K562 (cell line): ENCODE measurements around the gene MMGT1. TPM values are rescaled to one million over a fixed set of nuclear protein-coding genes. Genes with fewer than 3 reads are reported as not detected.
A peak's percentile ranks its signal among the peaks of the same experiment; 100 is the strongest.

Source experiments
- ATAC-seq: fragments of 200-7000 bp; cut with Tn5 transposase; 3 replicates; pipeline ENCODE4 v1.9.1; 2020; ENCODE audit warnings: moderate library complexity
- BruUV-seq: library from RNA; stranded (reverse); fragments of 400-500 nt; replicated peaks from 2 replicates; lab custom pipeline; 2021; lab: Mats Ljungman, UMichigan
- CTCF ChIA-PET: fragments of 300-600 bp; formaldehyde crosslinking; extraction: SDS; loops from one replicate; lab custom pipeline; 2021; ENCODE audit warnings: low intra/inter-chr PET ratio; lab: Yijun Ruan, JAX
- POLR2A ChIA-PET: fragments of 300-600, 350-650 bp; sonication (Branson Sonifier 250); formaldehyde crosslinking; extraction: SDS; loops from one replicate; lab custom pipeline; 2021; ENCODE audit warnings: antibody characterized with exemption, inconsistent platforms; lab: Yijun Ruan, JAX
- DNase-seq, 4 experiments: peaks; one replicate each; pipeline versions ENCODE4 v3.0.0 to v3.0.0-alpha.2; 2011 to 2018; ENCODE audit warnings: low spot score in 3 of 4, mixed read lengths in 3 of 4; ENCODE audit errors: extremely low read depth in 1 of 4
- FAIRE-seq: peaks from 2 replicates; lab custom pipeline; 2011; peaks lifted over from hg19 to GRCh38; lab: Jason Lieb, UNC
- H2AFZ ChIP-seq: 2 replicates; pipeline ENCODE4 v1.6.0; 2011; ENCODE audit warnings: low read depth, low read length, control low read depth, inconsistent platforms
- H3K27ac ChIP-seq: fragments of 200-600 bp; 3 replicates; pipeline ENCODE4 v1.8.0; 2011; ENCODE audit warnings: low read depth, mild to moderate bottlenecking, control low read depth, inconsistent platforms, low read length, moderate library complexity, mixed read lengths; ENCODE audit errors: extremely low read depth
- H3K27me3 ChIP-seq, 2 experiments: fragments of 300-600 bp in 1 of 2; 2 replicates in 1 of 2; 3 replicates in 1 of 2; pipeline versions ENCODE4 v1.6.0 to v1.8.0; 2011; ENCODE audit warnings: inconsistent platforms in 2 of 2, low read length in 2 of 2, mild to moderate bottlenecking in 1 of 2, mixed read lengths in 1 of 2, moderate library complexity in 1 of 2; ENCODE audit not compliant: control insufficient read depth in 2 of 2, insufficient read depth in 2 of 2
- H3K36me3 ChIP-seq: fragments of 300-600 bp; 3 replicates; pipeline ENCODE4 v1.8.0; 2011; ENCODE audit warnings: mild to moderate bottlenecking, low read length, inconsistent platforms; ENCODE audit not compliant: control insufficient read depth, insufficient read depth
- H3K4me1 ChIP-seq, 2 experiments: fragments of 200-600 bp in 1 of 2; replicated peaks in 1 of 2; 2 replicates in 1 of 2; 3 replicates in 1 of 2; pipeline versions ENCODE4 v1.5.1 to v1.8.0; 2011; ENCODE audit warnings: inconsistent platforms in 2 of 2, low read length in 2 of 2, mild to moderate bottlenecking in 1 of 2, mixed read lengths in 1 of 2, moderate library complexity in 1 of 2; ENCODE audit not compliant: control insufficient read depth in 2 of 2, insufficient read depth in 2 of 2
- H3K4me2 ChIP-seq: 2 replicates; pipeline ENCODE4 v1.6.1; 2011; ENCODE audit warnings: low read length, control low read depth, inconsistent platforms, mixed read lengths; ENCODE audit not compliant: insufficient read depth
- H3K4me3 ChIP-seq: fragments of 200-600 bp; sonication (generic), shearing (Covaris generic); 2 replicates; pipeline ENCODE4 v1.5.1; 2016; ENCODE audit warnings: control low read depth, inconsistent platforms
- H3K79me2 ChIP-seq: fragments of 200-600 bp; 3 replicates; pipeline ENCODE4 v1.8.0; 2011; ENCODE audit warnings: low read length, inconsistent platforms; ENCODE audit not compliant: control insufficient read depth, insufficient read depth
- H3K9ac ChIP-seq, 2 experiments: 2 replicates each; pipeline versions ENCODE4 v1.6.0 to v1.6.1; 2011; ENCODE audit warnings: low read depth in 2 of 2, low read length in 2 of 2, control low read depth in 1 of 2, inconsistent platforms in 1 of 2, mild to moderate bottlenecking in 1 of 2, mixed read lengths in 1 of 2; ENCODE audit not compliant: insufficient read depth in 1 of 2
- H3K9me1 ChIP-seq: one replicate; pipeline ENCODE4 v1.6.0; 2011; ENCODE audit warnings: inconsistent platforms, mild to moderate bottlenecking, low read length, moderate library complexity; ENCODE audit not compliant: control insufficient read depth, insufficient read depth
- H3K9me3 ChIP-seq: replicated peaks from 2 replicates; pipeline ENCODE4 v1.5.1; 2011; ENCODE audit warnings: low read depth, low read length, inconsistent platforms; ENCODE audit not compliant: control insufficient read depth, insufficient read depth
- H4K20me1 ChIP-seq: replicated peaks from 2 replicates; pipeline ENCODE4 v1.6.1; 2011; ENCODE audit warnings: low read length, inconsistent platforms, mixed read lengths; ENCODE audit not compliant: control insufficient read depth, insufficient read depth
- ATF3 ChIP-seq, 2 experiments: fragments of 450-650 bp in 1 of 2; sonication (generic) in 1 of 2; formaldehyde crosslinking in 1 of 2; IDR thresholded peaks in 1 of 2; conservative IDR thresholded peaks in 1 of 2; 2 replicates each; pipeline versions ENCODE4 v1.6.1 to v1.8.1; 2016 to 2023; ENCODE audit warnings: mild to moderate bottlenecking in 2 of 2, moderate library complexity in 2 of 2, inconsistent platforms in 1 of 2, missing genetic modification reagents in 1 of 2
- ATF7 ChIP-seq: fragments of 450-650 bp; IDR thresholded peaks from 2 replicates; pipeline ENCODE4 v1.7.1; 2014; ENCODE audit warnings: mild to moderate bottlenecking, moderate library complexity
- CLOCK ChIP-seq: fragments of 250-450 bp; sonication (Bioruptor Pico); IDR thresholded peaks from 2 replicates; pipeline ENCODE4 v1.4.0; 2020; ENCODE audit warnings: mild to moderate bottlenecking, moderate library complexity, borderline replicate concordance
- CXXC5 ChIP-seq: fragments of 250-450 bp; sonication (Bioruptor Pico); IDR thresholded peaks from 2 replicates; pipeline ENCODE4 v1.8.0; 2022; ENCODE audit warnings: inconsistent platforms, mild to moderate bottlenecking, moderate library complexity
- DIDO1 ChIP-seq: fragments of 450-650 bp; IDR thresholded peaks from 2 replicates; pipeline ENCODE4 v1.6.1; 2016; ENCODE audit warnings: low read depth, missing biosample characterization, missing genetic modification characterization
- FOXK1 ChIP-seq: sonication (generic); formaldehyde crosslinking; IDR thresholded peaks from 2 replicates; pipeline ENCODE4 v1.8.0; 2022; ENCODE audit warnings: missing genetic modification reagents, mild to moderate bottlenecking, borderline replicate concordance
- JUND ChIP-seq, 2 experiments: IDR thresholded peaks; 2 replicates in 1 of 2; 3 replicates in 1 of 2; pipeline ENCODE4 v1.6.1; 2011; ENCODE audit warnings: borderline replicate concordance in 2 of 2, low read depth in 2 of 2, low read length in 2 of 2, improper control_type of control experiment in 1 of 2, missing biosample characterization in 1 of 2, missing genetic modification characterization in 1 of 2, missing genetic modification reagents in 1 of 2
- NR2C2 ChIP-seq, 2 experiments: fragments of 200-800 bp in 1 of 2; sonication (Bioruptor generic) in 1 of 2; sonication (generic) in 1 of 2; formaldehyde crosslinking in 1 of 2; IDR thresholded peaks; 2 replicates each; pipeline versions ENCODE4 v1.6.1 to v1.8.0; 2016 to 2022; ENCODE audit warnings: mild to moderate bottlenecking in 1 of 2, missing compliant biosample characterization in 1 of 2, missing genetic modification characterization in 1 of 2, missing genetic modification reagents in 1 of 2
- ZNF263 ChIP-seq: sonication (generic); formaldehyde crosslinking; IDR thresholded peaks from 2 replicates; pipeline ENCODE4 v1.8.0; 2022; ENCODE audit warnings: mild to moderate bottlenecking, missing genetic modification reagents, borderline replicate concordance
- ZNF316 ChIP-seq: fragments of 450-650 bp; IDR thresholded peaks from 2 replicates; pipeline ENCODE4 v1.6.1; 2016
- WGBS: fragments of 100-300 bp; shearing (Covaris generic); methylation state at CpG from one replicate; pipeline ENCODE4 v1.1.6; 2016; ENCODE audit warnings: low coverage, mixed read lengths; ENCODE audit not compliant: insufficient coverage; ENCODE audit errors: missing lambda C conversion rate; 5-methylcytosine and 5-hydroxymethylcytosine counted together
- in situ Hi-C: fragments of 300-500 bp; cut with MboI; formaldehyde crosslinking; loops from 4 replicates; pipeline ENCODE4 v1.15.0; 2018; ENCODE audit warnings: inconsistent platforms, mixed read lengths
- intact Hi-C: fragments of 100-400 bp; cut with micrococcal nuclease; formaldehyde crosslinking; loops from 2 replicates; pipeline ENCODE4 v1.14.2; 2022
- polyA plus RNA-seq, 8 experiments: library from polyadenylated mRNA; depleted of rRNA in 4 of 8; stranded (reverse) in 5 of 8; unstranded in 3 of 8; fragments of >200 nt; fragmentation: Nextera tagmentation in 2 of 8; fragmentation: Illumina TruSeq in 1 of 8; extraction: Ambion mirVana in 2 of 8; extraction: Trizol in 1 of 8; gene quantifications; 2 replicates each; pipeline versions ENCODE4 v1.2.1 to v1.2.3, GENCODE V29; 2011 to 2014; ENCODE audit warnings: inconsistent platforms in 1 of 8, missing spikeins in 1 of 8
- total RNA-seq, 7 experiments: library from RNA; depleted of rRNA in 6 of 7; stranded (reverse); fragments of >200 nt in 6 of 7; fragmentation: Illumina TruSeq in 2 of 7; extraction: Trizol in 2 of 7; gene quantifications; 2 replicates each; pipeline versions ENCODE4 v1.2.1 to v1.2.3, GENCODE V29; 2011 to 2021; ENCODE audit warnings: low replicate concordance in 1 of 7

Gene MMGT1
- total and polyA plus RNA-seq, 9 of the 15 experiments (the other 6 are each of a cell fraction or from before 2014, with no cell fraction given), result 11.3 to 25.4 (median 22.5) TPM

GRCh38 chrX:135984256-135984655, 10.5 kb upstream of the MMGT1 start:
- no peak for ATAC-seq
- intact Hi-C loops (no loop called here), in situ Hi-C loops (no loop called here)
- Histone ChIP-seq H3K9me3 (no peaks in the 10 kb centered on the region), H3K9me1 (no peaks in the 10 kb centered on the region), H3K79me2 (peaks cover 28% of the 10 kb centered on the region), H3K9ac (peak overlapping the region in 1 of 2 experiments; percentile 70; a peak in 2 of 4 replicates), H3K36me3 (no peaks in the 10 kb centered on the region), H3K4me3 (peak overlapping the region; percentile 82; the same call in 1 of the 2 replicates), H3K4me1 (peaks cover 7 to 34% of the 10 kb centered on the region in 2 experiments), H3K4me2 (peak overlapping the region; percentile 90), H4K20me1 (no peaks in the 10 kb centered on the region), H2AFZ (peak overlapping the region; percentile 96), H3K27me3 (no peaks in the 10 kb centered on the region), H3K27ac (peak overlapping the region; percentile 71; the same call in 1 of the 3 replicates)
- FAIRE-seq, result no peak
- POLR2A ChIA-PET, result interaction anchor here (1.9 kb wide), 1 partner anchor 10 kb away, joined by 9 read pairs; the partner anchor contains the start of gene MMGT1
- 11% methylated on average over 2 of the region's 2 CpGs for WGBS
- BruUV-seq, result no TSS peak
- TF ChIP-seq CXXC5 (no peak), FOXK1 (CRISPR knock-in tag) (no peak), NR2C2 (CRISPR knock-in tag; IDR thresholded peaks at IDR 0.05) (no peak), NR2C2 (tag; IDR thresholded peaks at IDR 0.05) (peak; percentile 59; the same call in 1 of the 2 replicates), ZNF263 (CRISPR knock-in tag) (no peak)
- CTCF ChIA-PET, result no interaction called here
- no peak for DNase-seq

GRCh38 chrX:135982860-135983259, 9.1 kb upstream of the MMGT1 start:
- Histone ChIP-seq H4K20me1 (no peaks in the 10 kb centered on the region), H3K4me2 (no peak overlapping the region), H3K4me1 (peaks cover 7 to 34% of the 10 kb centered on the region in 2 experiments), H3K79me2 (peaks cover 23% of the 10 kb centered on the region), H3K27ac (no peak overlapping the region), H3K36me3 (no peaks in the 10 kb centered on the region), H3K9me1 (no peaks in the 10 kb centered on the region), H3K27me3 (no peaks in the 10 kb centered on the region), H3K9ac (no peak overlapping the region), H3K9me3 (no peaks in the 10 kb centered on the region), H3K4me3 (no peak overlapping the region), H2AFZ (peak overlapping the region; percentile 96)
- FAIRE-seq (peak; percentile 26), ATAC-seq (no peak), DNase-seq (peak in 2 of 4 experiments; percentile 8 to 12)
- intact Hi-C loops, result no loop called here
- in situ Hi-C loops, result no loop called here
- CTCF ChIA-PET, result no interaction called here
- no TSS peak for BruUV-seq
- 63% methylated on average over 1 of the region's 1 CpG for WGBS
- POLR2A ChIA-PET, result no interaction called here
- TF ChIP-seq JUND (IDR thresholded peaks at IDR 0.05; ENCODE audit: borderline replicate concordance, low read depth, low read length) (peak; percentile 20; the same call in 1 of the 2 replicates), JUND (tag; IDR thresholded peaks at IDR 0.05; ENCODE audit: borderline replicate concordance, low read depth, low read length) (no peak), DIDO1 (tag) (no peak), ATF3 (IDR thresholded peaks at IDR 0.05) (peak; percentile 68), ATF3 (CRISPR knock-in tag; conservative IDR thresholded peaks at IDR 0.05) (no peak), CLOCK (CRISPR knock-in tag) (no peak), ATF7 (peak; percentile 39; the same call in 1 of the 2 replicates), ZNF316 (0 out of 2 replicates have a peak, but pooled peaks have one; percentile 21)
